Right lung (tissue), 5 donors: ENCODE measurements around the gene TP73. TPM values are rescaled to one million over a fixed set of nuclear protein-coding genes. Genes with fewer than 3 reads are reported as not detected.

ENCODE experiments used
- DNase-seq, 2 donors: peaks; one replicate each; pipeline ENCODE4 v3.0.0-alpha.2; 2013
- polyA plus RNA-seq, 5 donors: library from polyadenylated mRNA; unstranded; fragments of 120-200 nt; gene quantifications; one replicate each; pipeline versions ENCODE4 v1.2.1 to v1.2.3, GENCODE V29; 2013; ENCODE audit warnings: inconsistent platforms in 1 of 5, low replicate concordance in 1 of 5; ENCODE audit not compliant: insufficient read length in 5 of 5, insufficient read depth in 1 of 5

Gene TP73
- polyA plus RNA-seq, 5 donors = 1.5 to 3.3 (median 2.1) TPM

DNA sequence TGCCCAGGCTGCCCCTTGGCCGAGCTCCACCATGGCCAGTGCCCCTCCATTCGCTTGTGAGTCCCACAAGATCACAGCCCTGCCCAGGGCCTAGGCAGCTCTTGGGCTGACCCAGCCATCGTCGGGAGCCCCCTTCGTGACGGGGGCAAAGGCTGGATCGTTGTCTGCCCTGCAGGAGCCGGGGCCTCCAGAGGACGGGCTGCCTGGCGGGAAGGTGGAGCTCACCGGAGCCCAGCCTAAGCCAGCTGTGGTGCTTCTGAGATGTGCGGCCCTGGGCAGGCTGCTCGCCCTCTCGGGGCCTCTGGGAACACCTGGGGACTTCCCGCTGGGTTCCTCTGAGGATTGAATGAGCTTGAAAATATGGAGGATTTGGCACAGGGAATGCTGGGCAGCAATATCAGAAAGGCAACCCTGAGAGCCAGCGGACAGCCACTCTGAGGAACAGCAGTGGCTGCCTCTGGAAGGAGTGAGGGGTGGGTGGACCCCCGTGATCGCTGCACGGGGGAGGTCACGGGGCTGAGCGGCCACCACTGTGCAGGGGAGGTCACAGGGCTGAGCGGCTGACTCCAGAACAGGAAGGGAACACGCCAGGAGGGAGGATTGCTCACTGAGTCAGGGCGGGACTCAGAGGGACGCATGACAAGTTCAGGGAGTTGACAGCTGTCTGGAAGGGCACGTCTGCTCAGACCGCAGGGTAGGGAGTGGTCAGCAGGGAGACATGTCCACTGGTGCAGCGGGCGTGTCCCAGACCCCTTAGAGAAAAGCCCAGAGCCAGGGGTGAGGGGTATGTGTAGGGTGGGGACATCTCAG, 19.3 kb downstream of the TP73 start:
- DNase-seq = no peak

DNA sequence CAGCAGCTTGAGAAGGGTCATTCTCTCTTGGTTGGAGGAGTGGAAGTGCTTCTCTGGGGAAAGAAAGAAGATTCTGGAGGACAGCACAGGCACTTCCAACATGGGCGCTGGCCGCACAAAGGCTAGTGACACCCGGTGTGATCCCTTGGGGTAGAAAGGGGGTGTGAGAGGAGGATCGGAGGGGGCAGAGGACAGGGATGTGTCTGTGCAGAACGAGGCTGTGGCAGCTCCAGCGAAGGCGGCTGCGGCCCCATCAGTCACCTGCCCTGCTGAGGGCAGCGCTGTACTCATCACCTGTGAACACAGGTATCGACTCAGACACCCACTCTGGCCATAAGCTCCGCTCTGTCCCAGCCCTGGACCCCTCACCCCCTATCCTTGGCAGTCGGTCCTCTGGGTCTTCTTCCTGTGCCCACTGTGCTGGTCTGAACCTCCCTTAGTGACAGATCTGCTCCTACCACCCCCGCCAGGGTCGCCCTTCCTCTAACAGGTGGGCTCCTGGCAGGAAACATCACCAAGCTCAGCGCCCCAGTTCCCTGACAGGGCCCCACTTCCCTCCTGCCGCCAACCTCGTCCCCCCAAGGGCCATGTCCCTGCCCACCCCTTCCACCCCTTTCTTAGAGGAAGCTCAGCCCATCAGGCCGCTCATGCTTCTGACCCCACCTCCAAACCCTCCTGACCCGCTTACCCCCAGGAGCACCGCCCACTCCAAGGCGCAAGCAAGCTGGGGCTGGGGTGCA, 20.1 kb downstream of the TP73 start:
- DNase-seq = no peak

DNA sequence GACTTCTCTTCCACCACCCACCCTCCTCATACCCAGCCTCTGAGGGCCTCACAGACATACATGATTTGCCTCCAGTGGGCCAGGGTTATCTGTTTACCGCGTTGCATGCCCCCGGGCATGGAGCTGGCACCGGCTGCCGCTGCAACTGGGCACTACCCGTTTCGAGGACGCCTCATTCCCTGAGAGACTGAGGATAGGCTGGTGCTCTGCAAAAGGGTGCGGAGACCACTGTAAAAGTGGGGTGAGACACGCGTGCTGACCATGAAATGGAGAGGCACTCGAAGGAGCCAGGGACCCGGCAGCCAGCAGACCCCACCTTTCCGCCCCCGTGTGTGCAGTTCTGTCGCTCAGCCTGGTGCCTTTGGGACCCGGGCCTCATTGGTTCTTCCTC, 20.6 kb downstream of the TP73 start:
- no peak for DNase-seq

DNA sequence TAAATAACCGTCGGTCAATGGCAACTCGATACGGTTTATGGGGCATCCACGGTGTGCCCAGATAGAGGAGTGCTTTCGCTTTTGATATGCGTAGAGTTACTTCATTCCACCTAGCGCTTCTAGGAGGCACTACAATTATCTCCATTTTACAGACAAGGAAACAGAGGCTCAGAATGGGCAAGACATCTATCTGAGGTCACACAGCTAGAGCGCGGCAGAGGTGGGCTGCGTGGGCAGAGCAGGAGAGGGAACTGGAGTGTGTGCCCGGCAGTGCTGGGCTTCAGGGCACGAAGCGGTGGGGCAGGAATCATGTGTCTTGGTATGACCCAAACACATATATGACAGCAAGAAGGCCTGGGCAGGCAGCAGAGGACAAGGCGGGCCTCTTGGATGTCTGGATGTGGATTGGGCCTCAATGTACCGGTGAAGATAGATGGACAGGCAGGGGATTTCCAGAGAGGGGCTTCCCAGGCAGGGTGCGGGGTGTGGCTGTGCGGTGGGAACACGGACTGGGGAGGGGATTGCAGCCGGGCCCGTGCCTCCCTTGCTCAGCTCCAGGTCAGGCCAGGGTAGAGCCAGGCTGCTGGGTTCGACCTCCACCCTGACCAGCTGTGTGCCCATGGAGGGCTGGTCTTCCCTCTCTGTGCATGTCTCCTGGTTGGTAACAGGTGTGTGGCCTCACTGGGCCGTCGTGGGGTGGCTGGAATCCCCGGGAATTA, 21.2 kb downstream of the TP73 start:
- no peak for DNase-seq

DNA sequence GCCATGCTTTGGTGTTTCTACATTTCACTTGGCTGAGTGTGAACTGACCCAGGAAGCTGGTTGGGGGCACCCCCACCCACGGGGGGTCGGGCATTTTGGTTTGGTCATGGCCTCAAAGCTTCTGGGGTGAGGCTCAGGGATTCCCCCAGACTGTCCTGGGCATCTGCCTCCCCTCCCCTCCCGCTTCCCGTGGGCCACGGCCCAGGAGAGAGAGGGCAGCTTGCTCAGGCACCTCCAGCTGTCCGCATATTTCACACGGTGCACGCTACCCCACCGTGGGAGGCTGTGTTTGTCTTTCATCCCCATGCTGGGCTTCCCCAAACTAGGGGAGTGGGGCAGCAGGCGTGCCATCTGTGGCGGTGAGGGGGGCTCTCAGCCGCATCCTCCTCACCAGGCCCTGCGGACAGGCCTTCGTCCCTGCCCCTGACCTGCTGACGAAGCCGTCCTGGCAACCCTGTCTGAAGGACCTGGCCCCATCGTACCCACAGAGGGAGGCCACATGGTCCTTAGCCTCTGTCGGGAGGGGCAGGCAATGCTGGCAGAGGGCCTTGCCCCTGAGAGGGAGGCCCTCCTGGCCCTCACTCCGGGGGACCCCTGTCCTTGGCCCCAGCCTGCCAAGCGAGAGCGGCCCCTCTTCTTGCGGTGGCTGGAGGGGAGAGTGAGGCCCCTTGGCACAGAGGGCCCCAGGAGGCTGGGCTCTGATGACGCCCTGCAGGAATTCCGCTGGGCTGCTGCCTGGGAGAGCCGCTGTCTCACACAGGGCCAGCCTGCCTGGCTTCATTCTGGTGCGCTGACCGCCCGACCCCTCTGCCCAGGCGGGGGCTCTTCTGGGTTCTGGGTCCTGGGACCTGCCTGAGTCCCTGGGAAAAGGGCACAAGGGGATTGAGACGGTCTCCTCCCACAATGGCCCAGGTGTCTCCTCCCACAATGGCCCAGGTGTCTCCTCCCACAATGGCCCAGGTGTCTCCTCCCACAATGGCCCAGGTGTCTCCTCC, 22.1 kb downstream of the TP73 start:
- DNase-seq = peak; percentile 38 to 40

DNA sequence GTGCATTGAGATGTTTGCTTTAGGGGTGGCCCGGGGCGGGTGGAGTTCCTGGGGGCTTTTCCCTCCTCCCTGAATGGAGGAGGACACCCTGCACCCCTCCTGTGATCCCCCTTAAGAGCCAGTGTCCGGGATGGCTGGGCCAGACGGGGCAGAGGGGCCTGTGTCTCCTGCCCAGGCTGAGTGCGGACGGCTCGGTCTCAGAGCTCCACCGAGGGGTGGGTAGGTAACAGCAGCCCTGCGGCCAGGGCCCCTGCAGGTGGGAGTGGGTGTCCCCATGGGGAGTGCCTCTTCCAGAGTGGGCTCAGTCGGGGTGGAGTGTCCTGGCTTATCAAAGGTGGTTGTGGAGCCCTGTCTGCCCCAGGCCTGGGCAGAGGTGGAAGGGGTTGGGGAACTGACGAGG, 23.1 kb downstream of the TP73 start:
- DNase-seq = no peak

DNA sequence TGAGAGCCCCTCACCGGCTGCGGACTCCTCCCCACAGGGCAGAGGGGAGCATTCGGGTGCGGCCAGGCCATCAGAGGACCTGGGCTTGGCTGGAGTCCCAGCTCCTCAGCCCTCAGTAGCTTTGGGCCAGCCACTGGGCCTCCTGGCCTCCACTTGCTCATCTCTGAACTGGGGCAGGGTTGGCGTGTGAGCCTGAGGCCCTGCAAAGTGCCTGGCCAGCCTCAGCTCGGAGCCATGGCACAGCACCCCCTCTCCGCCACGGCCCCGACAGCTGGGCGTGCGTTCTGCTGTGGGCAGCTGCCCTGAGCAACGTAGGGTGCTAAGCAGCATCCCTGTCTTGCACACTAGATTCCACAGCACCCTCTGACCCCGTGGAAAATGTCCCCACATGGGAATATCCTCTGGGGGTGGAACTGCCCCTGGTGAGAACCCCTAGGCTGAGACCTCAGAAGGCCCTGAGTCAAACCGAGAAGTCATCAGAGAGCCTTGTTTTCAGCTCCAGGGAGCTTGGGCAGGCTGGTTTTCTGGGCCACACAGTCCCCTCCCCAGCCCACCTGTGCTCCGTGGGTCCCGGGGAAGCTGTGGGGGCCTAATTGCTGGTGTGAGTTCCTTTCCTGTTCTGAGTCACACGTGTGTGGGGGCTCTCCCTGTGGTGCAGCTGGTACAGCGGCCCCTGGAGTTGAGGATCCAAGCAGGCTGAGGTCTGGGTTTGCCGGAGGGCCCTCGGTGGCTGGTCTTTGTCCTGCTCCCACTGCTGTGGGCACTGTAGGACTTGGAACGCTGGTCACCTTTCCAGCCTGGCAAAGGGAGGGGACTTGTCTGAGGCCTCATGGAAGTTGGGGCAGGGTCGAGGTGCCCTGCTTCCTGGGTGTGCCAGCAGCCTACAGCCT, 24.5 kb downstream of the TP73 start:
- no peak for DNase-seq

DNA sequence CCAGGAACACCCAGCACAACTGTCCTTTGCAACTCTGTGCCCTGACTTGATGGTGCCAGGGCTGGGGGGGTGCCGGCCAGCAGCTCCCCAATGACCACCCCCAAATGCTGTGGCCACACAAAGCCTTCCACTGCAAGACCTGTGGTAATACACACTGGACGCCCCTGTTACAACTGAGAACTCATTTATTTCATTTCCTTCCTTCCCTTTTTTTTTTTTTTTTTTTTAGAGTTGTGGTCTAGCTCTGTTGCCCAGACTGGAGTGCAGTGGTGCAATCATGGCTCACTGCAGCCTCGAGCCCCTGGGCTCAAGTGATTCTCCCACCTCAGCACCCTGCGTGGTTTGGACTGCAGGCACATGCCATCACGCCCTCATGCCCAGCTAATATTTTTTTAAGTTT, 25.2 kb downstream of the TP73 start:
- DNase-seq = no peak

DNA sequence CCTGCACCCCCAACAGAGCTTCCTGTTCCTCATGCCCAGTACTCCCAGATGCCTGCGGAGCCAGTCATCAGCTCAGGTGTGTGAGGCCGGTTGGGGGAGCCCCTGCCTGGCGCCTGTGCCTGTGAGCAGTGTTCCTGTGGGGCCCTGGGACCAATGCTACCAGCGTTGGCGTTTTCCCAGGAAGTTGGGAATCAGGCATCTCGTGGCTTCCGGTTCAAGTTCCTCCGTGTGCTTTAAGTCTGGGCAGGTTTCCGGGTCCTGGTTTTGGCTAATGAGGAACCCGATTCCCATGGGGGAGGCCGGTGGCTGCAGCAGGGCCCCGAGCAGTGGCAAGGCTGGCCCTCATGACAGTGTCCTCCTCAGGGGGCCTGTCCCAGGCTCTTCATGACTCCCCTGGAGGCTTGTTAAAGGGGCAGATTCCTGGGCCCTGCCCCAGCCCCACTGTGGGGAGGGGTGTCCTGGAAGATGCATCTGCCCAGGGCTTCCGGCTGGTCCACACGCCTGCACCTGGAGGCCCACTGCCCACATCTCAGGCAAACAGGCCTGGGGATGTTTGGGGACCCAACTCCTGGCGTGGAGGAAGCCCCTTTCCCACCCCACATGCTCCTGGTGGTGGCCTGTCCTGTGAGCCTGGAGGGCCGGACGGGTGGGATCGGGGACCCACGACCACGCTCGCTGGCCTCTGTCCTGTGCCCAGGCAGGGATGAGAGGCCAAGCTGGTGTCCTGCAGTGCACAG, 26.2 kb downstream of the TP73 start:
- no peak for DNase-seq

DNA sequence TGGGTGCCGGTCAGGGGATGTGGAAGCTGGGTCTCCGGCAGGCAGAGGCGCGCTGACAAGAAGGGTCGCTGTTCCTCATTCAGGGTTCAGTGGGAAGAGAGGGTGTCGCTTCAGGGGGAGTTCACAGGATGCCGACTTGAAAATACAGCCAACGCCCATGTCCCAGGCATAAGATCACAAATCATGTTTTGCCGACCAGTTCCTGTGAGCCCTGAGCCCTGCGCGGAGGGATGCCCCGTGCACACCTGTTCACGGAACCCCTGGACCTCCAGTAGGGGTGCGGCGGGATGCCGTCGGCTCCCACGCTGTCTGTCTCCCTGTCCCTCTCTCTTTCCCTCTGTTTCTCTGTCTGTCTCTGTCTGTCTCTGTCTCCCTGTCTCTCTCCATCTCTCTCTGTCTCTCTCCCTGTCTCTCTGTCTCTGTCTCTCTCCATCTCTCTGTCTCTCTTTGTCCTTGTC, 26.8 kb downstream of the TP73 start:
- DNase-seq = no peak

DNA sequence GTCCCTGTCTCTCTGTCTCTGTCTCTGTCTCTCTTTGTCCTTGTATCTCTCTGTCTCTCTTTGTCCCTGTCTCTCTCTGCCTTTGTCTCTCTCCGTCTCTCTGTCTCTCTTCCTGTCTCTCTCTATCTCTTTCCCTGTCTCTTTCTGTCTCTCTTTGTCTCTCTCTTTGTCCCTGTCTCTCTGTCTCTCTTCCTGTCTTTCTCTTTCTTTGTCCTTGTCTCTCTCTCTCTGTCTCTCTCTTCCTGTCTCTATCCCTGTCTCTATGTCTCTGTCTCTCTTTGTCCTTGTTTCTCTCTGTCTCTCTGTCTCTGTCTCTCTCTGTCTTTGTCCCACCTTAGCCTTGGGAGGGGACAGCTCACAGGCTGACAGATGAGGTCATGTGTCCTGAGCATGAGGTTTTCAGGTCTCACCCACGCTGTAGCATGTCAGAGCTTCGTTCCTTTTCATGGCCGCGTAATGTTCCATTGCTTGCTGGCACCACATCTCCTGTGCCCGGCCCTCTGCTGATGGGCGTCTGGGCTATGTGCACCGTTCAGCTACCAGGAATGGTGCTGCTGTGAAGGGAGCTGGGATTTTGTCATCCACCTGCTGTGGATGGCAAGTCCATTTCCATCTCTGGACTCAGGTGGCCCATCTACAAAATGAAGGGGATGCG, 27.6 kb downstream of the TP73 start:
- DNase-seq = no peak

DNA sequence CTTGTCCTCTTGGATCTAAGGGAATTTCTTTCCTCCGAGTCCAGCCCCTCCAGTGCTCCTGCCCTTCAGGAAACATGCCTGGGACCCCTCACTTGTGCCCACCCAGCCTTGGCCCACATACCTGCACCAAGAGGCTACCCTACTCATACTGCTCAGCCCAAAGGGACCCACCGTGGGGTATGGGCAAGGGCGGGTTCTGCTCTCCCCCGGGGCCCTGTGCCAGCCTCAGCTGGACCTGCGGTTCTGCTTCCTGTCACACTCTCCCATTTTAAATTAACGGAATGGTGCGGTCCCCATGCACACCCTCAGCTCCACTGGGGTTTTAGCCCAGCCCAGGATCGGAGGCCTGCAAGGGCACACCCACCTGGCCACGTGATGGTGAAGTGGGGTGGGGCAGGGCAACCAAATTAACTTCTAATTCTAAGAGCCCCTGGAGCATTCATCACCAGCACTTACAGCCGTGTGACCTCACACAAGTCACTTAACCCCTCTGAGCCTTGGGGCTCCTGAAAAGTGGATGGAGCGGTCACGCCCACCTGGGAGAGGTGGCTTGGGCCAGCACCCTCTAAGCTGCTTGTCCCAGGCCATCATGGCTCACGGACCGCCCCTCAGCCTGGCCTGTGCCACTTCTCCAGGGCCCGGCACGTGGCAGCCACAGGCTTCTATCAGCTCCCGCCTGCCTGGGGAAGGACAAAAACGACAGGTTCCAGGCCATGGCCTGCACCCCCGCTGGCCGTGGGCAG, 28.3 kb downstream of the TP73 start:
- DNase-seq = no peak

DNA sequence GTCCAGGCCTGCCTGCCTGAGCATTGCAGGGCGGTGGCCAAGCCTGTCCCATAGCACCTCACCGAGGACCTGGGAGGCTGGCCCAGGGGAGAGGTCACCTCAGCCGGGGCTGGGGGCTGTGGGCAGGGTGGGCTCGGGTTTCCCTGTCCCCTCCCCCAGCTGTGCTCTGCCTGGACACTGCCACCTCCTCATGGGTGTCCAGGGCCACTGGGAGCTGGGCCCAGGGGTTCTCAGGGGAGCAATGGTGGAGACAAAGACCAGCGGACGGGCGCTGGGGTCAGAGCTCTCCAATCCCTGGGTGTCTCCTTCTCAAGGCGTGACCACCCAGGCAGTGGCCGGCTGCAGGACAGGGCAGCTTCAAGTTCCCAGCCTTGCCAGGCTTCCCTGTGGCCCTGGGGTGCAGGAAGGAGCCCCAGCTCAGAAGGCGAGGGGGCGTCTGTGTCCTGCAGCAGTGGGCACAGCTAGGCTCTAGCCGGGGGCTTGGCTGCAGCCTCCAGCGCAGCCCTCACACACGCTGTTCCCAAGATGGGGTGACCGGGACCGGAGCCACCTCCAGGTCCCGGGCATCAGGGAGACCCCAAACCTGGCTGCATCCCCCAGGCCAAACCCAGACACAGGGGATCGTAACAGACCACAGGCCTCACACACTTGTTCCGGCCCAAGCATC, 29.0 kb downstream of the TP73 start:
- DNase-seq = no peak

DNA sequence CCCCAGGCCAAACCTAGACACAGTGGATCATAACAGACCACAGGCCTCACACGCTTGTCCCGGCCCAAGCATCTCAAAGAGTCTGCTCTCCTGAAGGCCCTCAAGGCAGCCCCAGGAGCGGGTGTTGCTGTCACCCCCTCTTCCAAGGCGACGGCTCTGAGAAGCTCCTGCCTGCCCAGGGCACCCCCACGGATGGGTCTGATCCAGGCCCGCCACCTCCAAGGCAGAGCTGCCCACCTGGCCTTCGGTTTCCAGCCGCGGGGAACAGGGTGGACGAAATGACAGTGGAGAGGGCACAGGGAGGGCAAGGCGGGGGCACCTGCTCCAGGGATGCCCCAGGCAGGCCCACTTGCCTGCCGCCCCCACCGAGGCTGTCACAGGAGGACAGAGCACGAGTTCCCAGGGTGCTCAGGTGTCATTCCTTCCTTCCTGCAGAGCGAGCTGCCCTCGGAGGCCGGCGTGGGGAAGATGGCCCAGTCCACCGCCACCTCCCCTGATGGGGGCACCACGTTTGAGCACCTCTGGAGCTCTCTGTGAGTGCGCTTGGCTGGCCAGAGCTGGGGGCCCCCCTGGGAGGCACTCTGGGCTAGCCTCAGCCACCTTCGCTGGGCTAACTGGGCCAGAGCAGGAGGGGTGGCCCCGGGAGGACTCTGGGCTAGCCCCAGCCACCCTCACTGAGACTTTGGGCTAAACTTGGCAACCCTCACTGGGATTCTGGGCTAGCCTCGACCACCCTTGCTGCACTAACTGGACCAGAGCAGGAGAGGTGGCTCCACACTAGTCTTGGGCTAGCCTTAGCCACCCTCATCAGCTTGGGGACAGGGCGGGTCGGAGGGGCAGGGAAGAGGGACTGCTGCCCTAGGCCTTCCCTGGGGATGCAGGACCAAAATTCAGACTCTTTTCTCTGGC, 29.8 kb downstream of the TP73 start:
- DNase-seq = no peak

DNA sequence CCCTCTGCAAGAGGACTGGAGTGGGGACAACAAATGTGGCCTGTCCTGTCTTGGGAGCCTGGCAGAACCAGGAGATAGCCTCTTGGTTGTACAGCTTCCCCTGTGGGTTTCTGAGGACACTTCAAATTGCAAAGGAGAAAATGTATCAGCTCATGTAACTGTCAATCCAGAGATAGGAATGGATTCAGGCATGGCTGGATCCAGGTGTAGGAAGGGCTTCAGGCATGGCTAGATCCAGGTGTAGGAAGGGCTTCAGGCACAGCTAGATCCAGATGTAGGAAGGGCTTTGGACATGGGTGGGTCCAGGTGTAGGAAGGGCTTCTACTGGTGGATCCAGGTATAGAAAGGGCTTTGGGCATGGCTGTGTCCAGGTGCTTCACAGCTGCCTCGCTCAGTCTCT, 30.9 kb downstream of the TP73 start:
- DNase-seq = no peak

DNA sequence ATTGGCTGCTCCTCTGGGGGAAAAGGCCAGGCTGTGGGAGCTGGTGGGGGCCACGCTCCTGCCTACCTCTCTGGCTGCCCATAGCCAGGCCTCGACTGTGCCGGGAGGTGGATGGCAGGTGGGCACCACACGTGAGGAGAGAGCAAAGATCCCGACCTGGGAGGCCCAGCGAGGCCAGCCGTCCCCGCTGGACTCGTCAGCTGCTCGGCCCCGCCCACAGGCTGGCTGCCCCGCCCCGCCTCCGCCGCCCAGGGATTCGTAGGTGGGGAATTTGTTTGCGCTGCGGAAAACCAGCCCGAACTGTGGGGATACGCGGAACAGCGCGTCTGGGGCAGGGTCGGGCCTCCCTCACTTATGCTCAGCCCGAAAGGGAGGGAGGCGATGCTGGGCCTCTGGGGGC, 31.7 kb downstream of the TP73 start:
- no peak for DNase-seq

DNA sequence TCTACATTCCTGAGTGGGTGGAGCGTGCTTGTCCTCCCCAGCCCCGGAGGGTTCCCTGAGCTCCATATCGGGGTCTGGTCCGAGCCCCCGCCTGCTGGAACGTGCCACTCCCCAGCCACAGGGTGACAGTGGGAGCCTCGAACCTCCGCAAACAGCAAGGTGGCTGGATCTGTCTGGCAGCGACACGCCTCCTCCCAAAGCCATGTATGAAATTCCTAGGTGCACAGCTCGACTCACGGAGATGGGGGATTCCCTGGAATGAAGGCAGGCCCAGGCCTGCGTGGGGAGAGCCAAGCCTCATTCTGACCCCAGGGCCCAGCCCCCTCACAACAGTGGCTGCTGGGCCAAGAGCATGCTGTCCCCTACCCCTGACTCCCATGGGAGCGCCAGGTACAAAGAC, 32.9 kb downstream of the TP73 start:
- DNase-seq = no peak
